CD8-positive, alpha-beta memory T cell (primary cell): Measurements from ENCODE around the gene GRIK4. TPM values are rescaled to one million over a fixed set of nuclear protein-coding genes. Genes with fewer than 3 reads are reported as not detected.
"Not testable (repeated sequence)": the region's sequence is repeated elsewhere in the genome, so short reads cannot be mapped to it uniquely, and the experiment has no call there.

ENCODE experiments used
- CTCF ChIA-PET: fragments of 350-600 bp; sonication (Branson Sonifier 250); formaldehyde crosslinking; loops from one replicate; lab custom pipeline; 2021; ENCODE audit warnings: antibody characterized with exemption; lab: Charles Lee
- POLR2A ChIA-PET: fragments of 350-600 bp; sonication (Branson Sonifier 250); formaldehyde crosslinking; loops from one replicate; lab custom pipeline; 2021; ENCODE audit warnings: antibody characterized with exemption; lab: Charles Lee
- DNase-seq, 5 donors: peaks; one replicate each; pipeline versions ENCODE4 v3.0.0 to v3.0.0-alpha.2; 2020 to 2022; ENCODE audit warnings: mixed read lengths in 1 of 5
- H3K27ac ChIP-seq: one replicate; pipeline ENCODE4 v1.7.0; 2013; ENCODE audit warnings: low read depth, mild to moderate bottlenecking, low read length, moderate library complexity
- H3K27me3 ChIP-seq: 2 replicates; pipeline ENCODE4 v1.7.0; 2013; ENCODE audit warnings: low read length, mild to moderate bottlenecking; ENCODE audit not compliant: insufficient read depth, poor library complexity, severe bottlenecking
- H3K36me3 ChIP-seq: 2 replicates; pipeline ENCODE4 v1.7.0; 2013; ENCODE audit warnings: mild to moderate bottlenecking, low read length, moderate library complexity; ENCODE audit not compliant: insufficient read depth
- H3K4me1 ChIP-seq: 2 replicates; pipeline ENCODE4 v1.7.0; 2013; ENCODE audit warnings: mild to moderate bottlenecking, low read length, moderate library complexity; ENCODE audit not compliant: insufficient read depth
- H3K4me3 ChIP-seq: 2 replicates; pipeline ENCODE4 v1.7.0; 2013; ENCODE audit warnings: mild to moderate bottlenecking, low read length
- H3K9me3 ChIP-seq: 2 replicates; pipeline ENCODE4 v1.7.0; 2013; ENCODE audit warnings: mild to moderate bottlenecking, low read length
- H3K27ac Mint-ChIP-seq, 8 donors: one replicate each; pipeline ENCODE4 v1.8.0; 2020 to 2021; ENCODE audit warnings: mixed read lengths in 8 of 8, mild to moderate bottlenecking in 6 of 8, inconsistent platforms in 3 of 8, moderate library complexity in 3 of 8
- H3K27me3 Mint-ChIP-seq, 2 donors: one replicate each; pipeline ENCODE4 v1.8.0; 2020 to 2021; ENCODE audit warnings: mixed read lengths in 2 of 2, mild to moderate bottlenecking in 1 of 2, moderate library complexity in 1 of 2
- H3K36me3 Mint-ChIP-seq, 3 donors: one replicate each; pipeline ENCODE4 v1.8.0; 2020 to 2021; ENCODE audit warnings: mixed read lengths in 3 of 3, inconsistent platforms in 1 of 3, mild to moderate bottlenecking in 1 of 3
- H3K4me1 Mint-ChIP-seq, 3 donors: one replicate each; pipeline ENCODE4 v1.8.0; 2020 to 2021; ENCODE audit warnings: mixed read lengths in 3 of 3, inconsistent platforms in 1 of 3, mild to moderate bottlenecking in 1 of 3
- H3K4me3 Mint-ChIP-seq, 7 donors: one replicate each; pipeline ENCODE4 v1.8.0; 2020 to 2021; ENCODE audit warnings: mixed read lengths in 7 of 7, mild to moderate bottlenecking in 6 of 7, moderate library complexity in 4 of 7, inconsistent platforms in 2 of 7
- H3K9me3 Mint-ChIP-seq, 5 donors: one replicate each; pipeline ENCODE4 v1.8.0; 2020 to 2022; ENCODE audit warnings: mixed read lengths in 5 of 5, mild to moderate bottlenecking in 3 of 5, moderate library complexity in 2 of 5, inconsistent platforms in 1 of 5
- polyA plus RNA-seq: library from polyadenylated mRNA; unstranded; fragments of 300-500 nt; fragmentation: Illumina TruSeq; gene quantifications from one replicate; pipeline ENCODE4 v1.2.3, GENCODE V29; 2021
- total RNA-seq, 2 experiments: library from RNA; stranded (reverse); gene quantifications; one replicate each; pipeline ENCODE4 v1.2.3, GENCODE V29; 2021

Gene GRIK4
- total and polyA plus RNA-seq, 3 experiments from 2014 or later, result 0.07 TPM; not detected in 2

- POLR2A ChIA-PET, result no interaction called here
- no peaks in the 10 kb centered on the region for H3K4me1 Mint-ChIP-seq
- CTCF ChIA-PET, result no interaction called here
- Histone ChIP-seq H3K27me3 (peaks cover 8% of the 10 kb centered on the region), H3K27ac (no peak overlapping the region), H3K9me3 (no peaks in the 10 kb centered on the region), H3K36me3 (no peaks in the 10 kb centered on the region), H3K4me1 (no peaks in the 10 kb centered on the region), H3K4me3 (no peak overlapping the region)
- no peak for DNase-seq
- peaks cover 31 to 58% of the 10 kb centered on the region in 2 donors for H3K27me3 Mint-ChIP-seq
- no peak overlapping the region for H3K27ac Mint-ChIP-seq
- no peaks in the 10 kb centered on the region for H3K9me3 Mint-ChIP-seq
- H3K4me3 Mint-ChIP-seq, result no peak overlapping the region
- no peaks in the 10 kb centered on the region for H3K36me3 Mint-ChIP-seq
These were observed 10.1 kb upstream of the GRIK4 start for GRCh38 chr11:120501440-120501839.

- H3K9me3 ChIP-seq, result no peaks in the 10 kb centered on the region
These were observed 9.4 kb upstream of the GRIK4 start for GRCh38 chr11:120501976-120502755.

GRCh38 chr11:120503529-120503928, 8.0 kb upstream of the GRIK4 start:
- peaks cover 35 to 70% of the 10 kb centered on the region in 2 donors for H3K27me3 Mint-ChIP-seq
- POLR2A ChIA-PET, CTCF ChIA-PET, H3K9me3 Mint-ChIP-seq, DNase-seq, H3K36me3 Mint-ChIP-seq, H3K4me3 Mint-ChIP-seq, H3K27me3 ChIP-seq, H3K9me3 ChIP-seq, H3K4me3 ChIP-seq, H3K27ac ChIP-seq, H3K27ac Mint-ChIP-seq, H3K4me1 Mint-ChIP-seq, H3K36me3 ChIP-seq, H3K4me1 ChIP-seq: not testable (repeated sequence)

More at GRCh38 chr11:120501976-120502755, 9.4 kb upstream of the GRIK4 start:
- no peak for DNase-seq
- Histone ChIP-seq H3K27ac (no peak overlapping the region), H3K36me3 (no peaks in the 10 kb centered on the region), H3K4me3 (no peak overlapping the region), H3K4me1 (no peaks in the 10 kb centered on the region), H3K27me3 (peaks cover 8% of the 10 kb centered on the region)
- Mint-ChIP-seq H3K36me3 (no peaks in the 10 kb centered on the region), H3K27me3 (peaks cover 34 to 62% of the 10 kb centered on the region in 2 donors), H3K9me3 (no peaks in the 10 kb centered on the region), H3K4me1 (no peaks in the 10 kb centered on the region), H3K4me3 (no peak overlapping the region), H3K27ac (no peak overlapping the region)
- ChIA-PET POLR2A (no interaction called here), CTCF (no interaction called here)

GRCh38 chr11:120505801-120506425, 5.6 kb upstream of the GRIK4 start:
- H3K4me1 Mint-ChIP-seq, result peaks cover 0 to 2% (median 1%) of the 10 kb centered on the region in 3 donors
- no peak for DNase-seq
- Histone ChIP-seq H3K27me3 (peaks cover 8% of the 10 kb centered on the region), H3K27ac (no peak overlapping the region), H3K36me3 (no peaks in the 10 kb centered on the region), H3K9me3 (no peaks in the 10 kb centered on the region), H3K4me1 (no peaks in the 10 kb centered on the region), H3K4me3 (no peak overlapping the region)
- H3K27ac Mint-ChIP-seq, result no peak overlapping the region
- POLR2A ChIA-PET, result no interaction called here
- H3K27me3 Mint-ChIP-seq, result peaks cover 54 to 80% of the 10 kb centered on the region in 2 donors
- no peaks in the 10 kb centered on the region for H3K36me3 Mint-ChIP-seq
- CTCF ChIA-PET, result interaction anchor here (1.0 kb wide), 1 partner anchor 9 kb away, joined by 3 read pairs; no protein-coding TSS in a partner anchor
- H3K9me3 Mint-ChIP-seq, result no peaks in the 10 kb centered on the region
- no peak overlapping the region for H3K4me3 Mint-ChIP-seq

GRCh38 chr11:120509346-120510053, 2.0 kb upstream of the GRIK4 start:
- Histone ChIP-seq H3K36me3 (no peaks in the 10 kb centered on the region), H3K27ac (no peak overlapping the region), H3K9me3 (no peaks in the 10 kb centered on the region), H3K4me1 (no peaks in the 10 kb centered on the region), H3K4me3 (no peak overlapping the region), H3K27me3 (peaks cover 8% of the 10 kb centered on the region)
- Mint-ChIP-seq H3K9me3 (no peaks in the 10 kb centered on the region), H3K4me3 (peak overlapping the region in 3 of 7 donors; percentile 8 to 78 (median 63)), H3K36me3 (no peaks in the 10 kb centered on the region), H3K27me3 (peaks cover 56 to 77% of the 10 kb centered on the region in 2 donors), H3K4me1 (peaks cover 0 to 5% (median 3%) of the 10 kb centered on the region in 3 donors), H3K27ac (no peak overlapping the region)
- DNase-seq, result no peak
- CTCF ChIA-PET, result interaction anchor here (1.7 kb wide), 1 partner anchor 12 kb away, joined by 4 read pairs; no protein-coding TSS in a partner anchor
- POLR2A ChIA-PET, result no interaction called here

- Histone ChIP-seq H3K27ac (no peak overlapping the region), H3K4me3 (no peak overlapping the region), H3K36me3 (no peaks in the 10 kb centered on the region), H3K4me1 (no peaks in the 10 kb centered on the region), H3K27me3 (peaks cover 7% of the 10 kb centered on the region), H3K9me3 (no peaks in the 10 kb centered on the region)
- no peak overlapping the region for H3K27ac Mint-ChIP-seq
- no peak for DNase-seq
- H3K4me1 Mint-ChIP-seq, result peaks cover 0 to 5% (median 3%) of the 10 kb centered on the region in 3 donors
- H3K36me3 Mint-ChIP-seq, result no peaks in the 10 kb centered on the region
- peaks cover 57 to 79% of the 10 kb centered on the region in 2 donors for H3K27me3 Mint-ChIP-seq
- POLR2A ChIA-PET, result no interaction called here
- H3K9me3 Mint-ChIP-seq, result no peaks in the 10 kb centered on the region
- peak overlapping the region in 5 of 7 donors; percentile 22 to 82 (median 57) for H3K4me3 Mint-ChIP-seq
- CTCF ChIA-PET, result interaction anchor here (0.8 to 1.4 kb wide), 4 partner anchors 15 to 683 kb away, joined by 3 to 5 read pairs (median 3); no protein-coding TSS in a partner anchor
These were observed 987 bp upstream of the GRIK4 start for GRCh38 chr11:120510406-120511115.

- H3K4me3 ChIP-seq, result no peak overlapping the region
- ChIA-PET POLR2A (no interaction called here), CTCF (no interaction called here)
- H3K27ac Mint-ChIP-seq, result no peak overlapping the region
- H3K27ac ChIP-seq, result no peak overlapping the region
- no peaks in the 10 kb centered on the region for H3K36me3 Mint-ChIP-seq
- H3K9me3 Mint-ChIP-seq, result no peaks in the 10 kb centered on the region
- H3K4me3 Mint-ChIP-seq, result peak overlapping the region in 5 of 7 donors; percentile 39 to 79 (median 48)
- no peaks in the 10 kb centered on the region for H3K36me3 ChIP-seq
- peaks cover 55 to 79% of the 10 kb centered on the region in 2 donors for H3K27me3 Mint-ChIP-seq
- H3K4me1 ChIP-seq, result no peaks in the 10 kb centered on the region
- no peaks in the 10 kb centered on the region for H3K9me3 ChIP-seq
- H3K27me3 ChIP-seq, result peaks cover 7% of the 10 kb centered on the region
- H3K4me1 Mint-ChIP-seq, result peaks cover 0 to 5% (median 3%) of the 10 kb centered on the region in 3 donors
- no peak for DNase-seq
These were observed 531 bp downstream of the GRIK4 start for GRCh38 chr11:120511820-120512738.
